ENCODE measurements around the gene CACNA1I. TPM values are rescaled to one million over a fixed set of nuclear protein-coding genes. Genes with fewer than 3 reads are reported as not detected.

The CACNA1I gene
- total RNA-seq, 1 experiment from 2014 or later, result 2.1 TPM

- H3K9me3 Mint-ChIP-seq, result peaks cover 19% of the 10 kb centered on the region
- no peaks in the 10 kb centered on the region for H3K27me3 Mint-ChIP-seq (ENCODE audit: low read depth)
- no peaks in the 10 kb centered on the region; the same call in 1 of the 2 replicates for H3K36me3 Mint-ChIP-seq
- TF ChIP-seq, protein P1, sequence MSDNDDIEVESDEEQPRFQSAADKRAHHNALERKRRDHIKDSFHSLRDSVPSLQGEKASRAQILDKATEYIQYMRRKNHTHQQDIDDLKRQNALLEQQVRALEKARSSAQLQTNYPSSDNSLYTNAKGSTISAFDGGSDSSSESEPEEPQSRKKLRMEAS (CRISPR knock-in tag; IDR thresholded peaks at IDR 0.05), result no peak
- TF ChIP-seq ZNF396 (CRISPR knock-in tag; IDR thresholded peaks at IDR 0.05; ENCODE audit: borderline replicate concordance) (no peak), PRDM15 (CRISPR knock-in tag; IDR thresholded peaks at IDR 0.05) (no peak), STAT6 (CRISPR knock-in tag; conservative IDR thresholded peaks at IDR 0.05; ENCODE audit: low read depth) (no peak), ZNF219 (CRISPR knock-in tag; IDR thresholded peaks at IDR 0.05; ENCODE audit: borderline replicate concordance) (no peak), ETV6 (CRISPR knock-in tag; IDR thresholded peaks at IDR 0.05) (no peak), E2F4 (CRISPR knock-in tag; IDR thresholded peaks at IDR 0.05; ENCODE audit: borderline replicate concordance, low read depth) (no peak), RORB (CRISPR knock-in tag; IDR thresholded peaks at IDR 0.05) (no peak), ZNF121 (CRISPR knock-in tag; IDR thresholded peaks at IDR 0.05) (no peak), GABPB1 (CRISPR knock-in tag; IDR thresholded peaks at IDR 0.05) (no peak), ZNF671 (CRISPR knock-in tag; IDR thresholded peaks at IDR 0.05) (no peak), SP1 (CRISPR knock-in tag; conservative IDR thresholded peaks at IDR 0.05) (no peak)
- TF ChIP-seq, protein P2, sequence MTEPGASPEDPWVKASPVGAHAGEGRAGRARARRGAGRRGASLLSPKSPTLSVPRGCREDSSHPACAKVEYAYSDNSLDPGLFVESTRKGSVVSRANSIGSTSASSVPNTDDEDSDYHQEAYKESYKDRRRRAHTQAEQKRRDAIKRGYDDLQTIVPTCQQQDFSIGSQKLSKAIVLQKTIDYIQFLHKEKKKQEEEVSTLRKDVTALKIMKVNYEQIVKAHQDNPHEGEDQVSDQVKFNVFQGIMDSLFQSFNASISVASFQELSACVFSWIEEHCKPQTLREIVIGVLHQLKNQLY (CRISPR knock-in tag; IDR thresholded peaks at IDR 0.05), result no peak
- no peak for DNase-seq (ENCODE audit: low spot score)
- no peak overlapping the region for H3K27ac Mint-ChIP-seq
- no peak overlapping the region for H3K4me3 Mint-ChIP-seq
- no peak for ATAC-seq
- H3K4me1 Mint-ChIP-seq, result no peaks in the 10 kb centered on the region; the same call in none of the 2 replicates
- CTCF ChIA-PET, result interaction anchor here (0.7 to 1.1 kb wide), 3 partner anchors 10 to 118 kb away, joined by 3 read pairs; no protein-coding TSS in a partner anchor
- POLR2A ChIA-PET, result no interaction called here
Measured at GRCh38 chr22:39738746-39739145, 168.2 kb downstream of the CACNA1I start.

Other genes with a start within 250 kb of the CACNA1I start
- gene SYNGR1, start 220.8 kb upstream of the CACNA1I start, total RNA-seq (2021), result 26.5 to 35.3 TPM (median 28.7 TPM) in 3 replicates
- gene TAB1, start 171.0 kb upstream of the CACNA1I start, total RNA-seq (2021), result 36.8 to 38.3 TPM (median 38.0 TPM) in 3 replicates
- gene MGAT3, start 113.7 kb upstream of the CACNA1I start, total RNA-seq (2021), result 10.3 to 11.4 TPM (median 11.4 TPM) in 3 replicates
- gene MIEF1, start 68.5 kb upstream of the CACNA1I start, total RNA-seq (2021), result 31.5 to 38.7 TPM (median 31.9 TPM) in 3 replicates
- 361 to 460 TPM (median 371 TPM) in 3 replicates for gene ATF4, start 50.2 kb upstream of the CACNA1I start, total RNA-seq (2021)
- gene RPS19BP1, start 38.0 kb upstream of the CACNA1I start, total RNA-seq (2021), result 88.9 to 102 TPM (median 89.0 TPM) in 3 replicates